Activated CD4-positive, alpha-beta T cell treated with anti-CD3 and anti-CD28 coated beads for 36 hours (primary cell): ENCODE measurements around the gene FERMT3. TPM values are rescaled to one million over a fixed set of nuclear protein-coding genes. Genes with fewer than 3 reads are reported as not detected.

Experiments
- ATAC-seq: fragments of 200-7000 bp; cut with Tn5 transposase; one replicate; pipeline ENCODE4 v1.10.0; 2021; ENCODE audit warnings: mild to moderate bottlenecking, moderate library complexity
- CTCF ChIA-PET: fragments of 350-600 bp; sonication (Branson Sonifier 250); formaldehyde crosslinking; loops from one replicate; lab custom pipeline; 2021; ENCODE audit warnings: antibody characterized with exemption; lab: Charles Lee
- POLR2A ChIA-PET: fragments of 350-600 bp; sonication (Branson Sonifier 250); formaldehyde crosslinking; loops from one replicate; lab custom pipeline; 2021; ENCODE audit warnings: antibody characterized with exemption, inconsistent platforms; lab: Charles Lee
- DNase-seq: peaks from one replicate; pipeline ENCODE4 v3.0.0-alpha.2; 2020
- H3K27ac Mint-ChIP-seq: one replicate; pipeline ENCODE4 v1.8.0; 2021; ENCODE audit warnings: mixed read lengths
- H3K27me3 Mint-ChIP-seq: one replicate; pipeline ENCODE4 v1.8.0; 2021; ENCODE audit warnings: mixed read lengths
- H3K36me3 Mint-ChIP-seq: one replicate; pipeline ENCODE4 v1.8.0; 2021; ENCODE audit warnings: low read depth, mixed read lengths
- H3K4me1 Mint-ChIP-seq: one replicate; pipeline ENCODE4 v1.8.0; 2021; ENCODE audit warnings: mixed read lengths
- H3K4me3 Mint-ChIP-seq: one replicate; pipeline ENCODE4 v1.8.0; 2021; ENCODE audit warnings: mild to moderate bottlenecking, moderate library complexity, mixed read lengths
- H3K9me3 Mint-ChIP-seq: one replicate; pipeline ENCODE4 v1.8.0; 2021; ENCODE audit warnings: low read depth, mixed read lengths
- intact Hi-C, 2 experiments: fragments of 100-400 bp; cut with DNase I in 1 of 2; cut with micrococcal nuclease in 1 of 2; formaldehyde crosslinking; loops; one replicate each; pipeline versions ENCODE4 v1.14.2 to v1.15.1; 2022 to 2024; cut with DNase I, micrococcal nuclease
- total RNA-seq, 2 experiments: library from RNA; stranded (reverse); gene quantifications; one replicate each; pipeline ENCODE4 v1.2.3, GENCODE V29; 2021

The FERMT3 gene
- total RNA-seq, 2 experiments from 2014 or later, result 182 to 184 TPM

DNA sequence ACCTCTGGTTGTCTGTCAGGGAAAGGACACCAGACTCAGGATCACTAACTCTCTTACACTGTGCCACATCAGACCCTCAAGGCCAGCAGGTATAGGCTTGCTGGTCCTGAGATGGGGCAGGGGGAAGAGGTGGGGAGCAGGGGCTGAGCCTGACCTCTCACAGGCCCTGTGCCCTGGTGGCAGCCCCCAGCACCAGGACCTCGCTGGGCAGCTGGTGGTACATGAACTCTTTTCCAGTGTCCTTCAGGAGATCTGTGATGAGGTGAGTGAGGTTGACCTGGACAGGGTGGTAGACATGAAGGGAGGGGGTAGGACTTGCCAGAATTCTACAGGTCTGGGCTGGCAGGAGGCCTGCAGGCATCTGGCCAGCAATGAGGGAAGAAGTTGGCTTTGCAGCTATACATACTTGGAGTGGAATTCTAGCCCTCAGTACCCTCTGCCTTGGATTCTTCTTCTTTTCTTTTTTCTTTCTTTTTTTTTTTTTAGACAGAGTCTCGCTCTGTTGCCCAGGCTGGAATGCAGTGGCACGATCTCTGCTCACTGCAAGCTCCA is 21.0 kb downstream of the FERMT3 start:
- H3K27ac Mint-ChIP-seq, result peak overlapping the region; percentile 82
- CTCF ChIA-PET, result interaction anchor here (0.9 to 2.5 kb wide), 2 partner anchors 22 to 74 kb away, joined by 6 to 30 read pairs; partner anchors contain the start of gene FERMT3
- intact Hi-C loops, result loop anchor here (2.0 kb wide), 3 partner anchors 13 to 61 kb away; partner anchors contain the start of genes FKBP2 (in 1 of the 2), MACROD1 (in 1 of the 2) and STIP1 (in 1 of the 2)

DNA sequence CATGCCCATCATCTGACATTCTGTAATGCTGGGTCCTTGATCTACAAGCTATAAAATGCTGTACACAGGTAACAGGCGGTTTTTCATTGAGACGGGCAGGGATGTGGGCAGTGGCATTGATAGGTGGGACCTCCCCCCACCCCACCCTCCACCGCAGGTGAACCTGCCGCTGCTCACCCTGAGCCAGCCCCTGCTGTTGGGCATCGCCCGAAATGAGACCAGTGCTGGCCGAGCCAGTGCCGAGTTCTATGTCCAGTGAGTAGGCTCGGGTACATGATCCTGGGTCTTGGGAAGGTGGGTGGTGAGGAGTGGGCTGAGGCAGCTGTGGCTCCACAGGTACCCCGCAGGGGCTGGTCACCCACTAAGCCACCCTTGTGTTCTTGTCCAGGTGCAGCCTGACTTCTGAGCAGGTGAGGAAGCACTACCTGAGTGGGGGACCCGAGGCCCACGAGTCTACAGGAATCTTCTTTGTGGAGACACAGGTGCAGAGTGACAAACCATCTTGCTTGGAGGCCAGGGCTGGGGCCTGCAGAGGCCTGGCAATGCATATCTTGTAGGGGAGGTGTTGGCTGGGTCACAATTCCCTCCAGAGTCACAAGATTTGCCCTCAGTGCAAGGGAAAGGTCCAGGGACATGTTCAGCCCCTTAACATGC is 22.7 kb downstream of the FERMT3 start:
- no peaks in the 10 kb centered on the region for H3K27me3 Mint-ChIP-seq

More for the DNA sequence above, 21.0 kb downstream of the FERMT3 start:
- Mint-ChIP-seq H3K4me1 (peaks cover 37% of the 10 kb centered on the region), H3K27me3 (no peaks in the 10 kb centered on the region), H3K4me3 (peak overlapping the region; percentile 87), H3K9me3 (no peaks in the 10 kb centered on the region), H3K36me3 (peaks cover 10% of the 10 kb centered on the region)
- ATAC-seq, result no peak
- POLR2A ChIA-PET, result interaction anchor here (1.1 kb wide), 2 partner anchors 42 to 76 kb away, joined by 3 read pairs; no protein-coding TSS in a partner anchor
- no peak for DNase-seq

DNA sequence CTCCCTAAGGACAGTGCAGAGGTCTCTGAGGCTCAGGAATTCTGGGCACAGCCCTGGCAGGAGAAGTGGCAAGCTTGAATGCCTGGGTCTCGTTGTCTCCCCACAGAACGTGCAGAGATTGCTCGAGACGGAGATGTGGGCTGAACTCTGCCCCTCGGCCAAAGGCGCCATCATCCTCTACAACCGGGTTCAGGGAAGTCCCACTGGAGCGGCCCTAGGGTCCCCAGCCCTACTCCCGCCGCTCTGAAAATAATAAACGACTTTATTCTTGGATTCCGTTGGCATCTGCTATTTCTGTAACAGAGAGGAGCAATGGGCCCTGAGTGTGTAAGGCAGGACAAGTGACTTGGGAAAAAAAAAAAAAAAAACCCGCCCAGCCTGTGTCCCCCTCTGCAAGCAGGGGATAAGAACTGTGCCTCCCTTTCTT is 23.2 kb downstream of the FERMT3 start:
- ChIA-PET CTCF (interaction anchor here (0.7 kb wide), 1 partner anchor 853 kb away, joined by 3 read pairs; no protein-coding TSS in a partner anchor), POLR2A (interaction anchor here (1.1 kb wide), 1 partner anchor 75 kb away, joined by 3 read pairs; no protein-coding TSS in a partner anchor)
- Mint-ChIP-seq H3K4me1 (peaks cover 35% of the 10 kb centered on the region), H3K27ac (peak overlapping the region; percentile 60), H3K9me3 (no peaks in the 10 kb centered on the region), H3K36me3 (peaks cover 4% of the 10 kb centered on the region), H3K4me3 (peak overlapping the region; percentile 76), H3K27me3 (no peaks in the 10 kb centered on the region)
- ATAC-seq (no peak), DNase-seq (no peak)
- intact Hi-C loops, result loop anchor here (1.0 to 5.0 kb wide), 7 partner anchors 12 to 242 kb away; partner anchors contain the start of genes FKBP2 (in 2 of the 2), ESRRA (in 1 of the 2), GPR137 (in 1 of the 2) and OTUB1 (in 1 of the 2)

More for the DNA sequence above, 22.7 kb downstream of the FERMT3 start:
- ATAC-seq (no peak), DNase-seq (no peak)
- ChIA-PET POLR2A (no interaction called here), CTCF (interaction anchor here (0.7 to 1.2 kb wide), 2 partner anchors 23 to 853 kb away, joined by 3 read pairs; no protein-coding TSS in a partner anchor)
- Mint-ChIP-seq H3K4me1 (peaks cover 35% of the 10 kb centered on the region), H3K9me3 (no peaks in the 10 kb centered on the region), H3K36me3 (peaks cover 5% of the 10 kb centered on the region), H3K4me3 (peak overlapping the region; percentile 76), H3K27ac (peak overlapping the region; percentile 60)
- intact Hi-C loops, result no loop called here

GRCh38 chr11:64230171-64230984 is 23.9 kb downstream of the FERMT3 start, which contains the start of gene DNAJC4:
TSS of gene DNAJC4 (plus strand) at chr11:64230548. CDS start at chr11:64230855, 307 bp downstream.
- H3K36me3 Mint-ChIP-seq, result peaks cover 5% of the 10 kb centered on the region
- H3K4me3 Mint-ChIP-seq, result peak within 1 kb of the TSS; percentile 76
- no peaks in the 10 kb centered on the region for H3K27me3 Mint-ChIP-seq
- intact Hi-C loops, result loop anchor here (1.0 to 5.0 kb wide), 7 partner anchors 11 to 243 kb away; partner anchors contain the start of genes FKBP2 (in 2 of the 2), ESRRA (in 1 of the 2), GPR137 (in 1 of the 2) and OTUB1 (in 1 of the 2)
- POLR2A ChIA-PET, result interaction anchor here (1.1 kb wide), 1 partner anchor 74 kb away, joined by 3 read pairs; no protein-coding TSS in a partner anchor
- peaks cover 35% of the 10 kb centered on the region for H3K4me1 Mint-ChIP-seq
- ATAC-seq (peak; percentile 61), DNase-seq (peak; percentile 94)
- H3K27ac Mint-ChIP-seq, result peak within 1 kb of the TSS; percentile 74
- CTCF ChIA-PET, result interaction anchor here (0.7 to 2.0 kb wide), 2 partner anchors 11 to 852 kb away, joined by 3 to 5 read pairs; partner anchors contain the start of gene FKBP2
- no peaks in the 10 kb centered on the region for H3K9me3 Mint-ChIP-seq

DNA sequence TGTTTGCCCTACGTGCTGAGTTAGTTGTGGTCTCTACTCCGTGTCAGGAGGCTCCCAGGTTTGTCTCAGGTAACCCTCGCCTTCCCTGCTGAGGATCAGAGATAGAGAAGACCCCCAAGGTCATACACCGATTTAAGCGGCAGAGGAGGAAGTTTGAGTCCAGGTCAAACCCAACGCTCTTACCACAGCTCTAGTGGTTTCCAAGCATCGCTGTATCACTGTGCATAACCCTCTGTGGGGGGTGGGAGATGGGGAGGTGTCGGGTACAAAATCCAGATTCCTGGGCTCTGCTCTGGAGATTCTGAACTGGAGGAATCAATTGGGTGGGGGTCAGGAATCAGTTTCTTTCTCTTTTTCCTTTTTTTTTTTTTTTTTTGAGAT is 24.5 kb downstream of the FERMT3 start:
- DNase-seq, result no peak
- CTCF ChIA-PET, result interaction anchor here (0.7 to 2.0 kb wide), 2 partner anchors 10 to 70 kb away, joined by 3 to 5 read pairs; partner anchors contain the start of gene FKBP2
- POLR2A ChIA-PET, result interaction anchor here (1.1 kb wide), 1 partner anchor 73 kb away, joined by 3 read pairs; no protein-coding TSS in a partner anchor
- Mint-ChIP-seq H3K27ac (peak overlapping the region; percentile 74), H3K36me3 (peaks cover 7% of the 10 kb centered on the region), H3K9me3 (no peaks in the 10 kb centered on the region), H3K27me3 (no peaks in the 10 kb centered on the region), H3K4me3 (peak overlapping the region; percentile 76), H3K4me1 (peaks cover 38% of the 10 kb centered on the region)
- intact Hi-C loops, result loop anchor here (1.0 to 5.0 kb wide), 7 partner anchors 10 to 244 kb away; partner anchors contain the start of genes FKBP2 (in 2 of the 2), ESRRA (in 1 of the 2), GPR137 (in 1 of the 2) and OTUB1 (in 1 of the 2)
- no peak for ATAC-seq

DNA sequence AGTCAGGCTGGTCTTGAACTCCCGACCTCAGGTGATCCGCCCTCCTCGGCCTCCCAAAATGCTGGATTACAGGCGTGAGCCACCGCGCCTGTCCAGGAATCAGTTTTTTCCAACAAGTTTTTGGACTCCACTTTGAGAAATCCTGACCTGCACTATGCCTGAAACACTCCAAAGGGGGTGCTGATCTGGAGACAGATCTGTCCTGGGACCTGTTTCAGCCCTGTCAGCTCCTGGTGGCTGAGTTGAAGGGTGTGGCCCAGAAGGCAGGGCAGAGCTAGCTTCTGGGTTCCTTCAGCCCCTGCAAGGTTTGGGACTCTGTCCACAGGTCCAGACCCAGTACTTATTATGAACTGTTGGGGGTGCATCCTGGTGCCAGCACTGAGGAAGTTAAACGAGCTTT is 25.0 kb downstream of the FERMT3 start:
- intact Hi-C loops, result loop anchor here in 1 of 2 experiments (5.0 kb wide), 1 partner anchor 244 kb away; the partner anchor contains the start of gene OTUB1
- H3K27ac Mint-ChIP-seq, result no peak overlapping the region
- peaks cover 7% of the 10 kb centered on the region for H3K36me3 Mint-ChIP-seq
- H3K4me1 Mint-ChIP-seq, result peaks cover 38% of the 10 kb centered on the region
- peak overlapping the region; percentile 76 for H3K4me3 Mint-ChIP-seq
- DNase-seq (no peak), ATAC-seq (no peak)
- H3K9me3 Mint-ChIP-seq, result no peaks in the 10 kb centered on the region
- no peaks in the 10 kb centered on the region for H3K27me3 Mint-ChIP-seq
- CTCF ChIA-PET, result interaction anchor here (0.7 to 2.0 kb wide), 3 partner anchors 10 to 69 kb away, joined by 3 to 6 read pairs (median 5); partner anchors contain the start of gene FKBP2
- POLR2A ChIA-PET, result interaction anchor here (0.8 kb wide), 1 partner anchor 30 kb away, joined by 3 read pairs; no protein-coding TSS in a partner anchor

GRCh38 chr11:64232182-64232966 is 25.9 kb downstream of the FERMT3 start:
- no peaks in the 10 kb centered on the region for H3K9me3 Mint-ChIP-seq
- H3K4me1 Mint-ChIP-seq, result peaks cover 35% of the 10 kb centered on the region
- intact Hi-C loops, result loop anchor here in 1 of 2 experiments (5.0 kb wide), 1 partner anchor 245 kb away; the partner anchor contains the start of gene OTUB1
- peak overlapping the region; percentile 6 for H3K27ac Mint-ChIP-seq
- DNase-seq (no peak), ATAC-seq (no peak)
- peak overlapping the region; percentile 76 for H3K4me3 Mint-ChIP-seq
- H3K36me3 Mint-ChIP-seq, result peaks cover 12% of the 10 kb centered on the region
- POLR2A ChIA-PET, result interaction anchor here (0.8 kb wide), 1 partner anchor 29 kb away, joined by 3 read pairs; no protein-coding TSS in a partner anchor
- CTCF ChIA-PET, result interaction anchor here (1.1 to 2.0 kb wide), 3 partner anchors 9 to 28 kb away, joined by 3 to 6 read pairs (median 5); partner anchors contain the start of gene FKBP2
- no peaks in the 10 kb centered on the region for H3K27me3 Mint-ChIP-seq

DNA sequence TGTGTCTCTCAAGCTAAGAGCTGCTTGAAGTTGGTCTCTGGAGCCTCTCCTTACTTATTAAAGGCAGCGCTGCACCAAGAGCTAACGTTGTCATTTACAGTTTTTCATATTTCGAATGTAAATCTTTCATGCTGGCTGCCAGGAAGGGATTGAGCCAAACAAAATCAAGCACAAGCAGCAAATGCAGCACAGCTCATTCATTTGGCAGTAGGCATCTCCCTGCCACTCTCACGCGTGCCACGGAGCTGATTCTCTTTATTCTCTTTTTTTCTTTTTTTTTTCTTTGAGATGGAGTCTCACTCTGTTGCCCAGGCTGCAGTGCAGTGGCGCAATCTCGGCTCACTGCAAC is 26.4 kb downstream of the FERMT3 start:
- H3K27me3 Mint-ChIP-seq, result no peaks in the 10 kb centered on the region
- peaks cover 18% of the 10 kb centered on the region for H3K36me3 Mint-ChIP-seq
- POLR2A ChIA-PET, result no interaction called here
- DNase-seq (no peak), ATAC-seq (no peak)
- intact Hi-C loops, result loop anchor here in 1 of 2 experiments (5.0 kb wide), 1 partner anchor 246 kb away; the partner anchor contains the start of gene OTUB1
- no peak overlapping the region for H3K27ac Mint-ChIP-seq
- H3K4me3 Mint-ChIP-seq, result peak overlapping the region; percentile 57
- H3K9me3 Mint-ChIP-seq, result no peaks in the 10 kb centered on the region
- H3K4me1 Mint-ChIP-seq, result peaks cover 30% of the 10 kb centered on the region
- CTCF ChIA-PET, result interaction anchor here (1.1 to 1.9 kb wide), 2 partner anchors 9 to 28 kb away, joined by 3 to 6 read pairs; no protein-coding TSS in a partner anchor

DNA sequence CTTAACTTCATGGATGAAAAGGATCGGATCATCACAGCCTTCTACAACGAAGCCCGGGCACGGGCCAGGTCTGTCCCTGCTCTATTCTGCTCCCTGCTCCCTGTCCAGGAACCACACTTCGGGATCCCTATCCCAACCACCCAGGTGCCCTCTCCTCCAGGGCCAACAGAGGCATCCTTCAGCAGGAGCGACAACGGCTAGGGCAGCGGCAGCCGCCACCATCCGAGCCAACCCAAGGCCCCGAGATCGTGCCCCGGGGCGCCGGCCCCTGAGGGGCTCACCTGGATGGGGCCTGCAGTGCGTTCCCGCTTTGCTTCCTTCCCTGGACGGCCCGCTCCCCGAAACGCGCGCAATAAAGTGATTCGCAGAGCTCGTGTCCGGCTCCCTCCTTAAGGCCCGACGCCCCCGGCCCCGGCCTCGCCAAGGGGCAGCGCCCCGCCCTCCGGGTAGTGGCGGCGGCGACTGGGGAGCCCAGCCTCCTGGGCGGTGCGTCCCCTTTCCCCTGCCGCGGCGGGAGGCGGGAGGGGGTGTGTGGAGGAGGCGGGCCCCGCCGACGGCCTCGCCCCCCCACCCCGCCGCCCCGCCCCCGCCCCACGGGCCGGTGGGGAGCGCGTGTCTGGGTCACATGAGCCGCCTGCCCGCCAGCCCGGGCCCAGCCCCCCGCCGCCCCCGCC is 27.5 kb downstream of the FERMT3 start, which contains the start of gene VEGFB:
VEGFB (plus strand) TSS at position 672 of the 674 bp plus-strand sequence. CDS start 250 bp downstream, outside the sequence.
- Mint-ChIP-seq H3K27ac (peak within 1 kb of the TSS; percentile 81), H3K4me1 (peaks cover 22% of the 10 kb centered on the region), H3K27me3 (no peaks in the 10 kb centered on the region), H3K9me3 (no peaks in the 10 kb centered on the region), H3K36me3 (peaks cover 26% of the 10 kb centered on the region), H3K4me3 (peak within 1 kb of the TSS; percentile 84)
- intact Hi-C loops, result loop anchor here in 1 of 2 experiments (5.0 kb wide), 1 partner anchor 247 kb away; the partner anchor contains the start of gene OTUB1
- DNase-seq, result peak; percentile 81
- ChIA-PET CTCF (no interaction called here), POLR2A (no interaction called here)
- peak; percentile 49 for ATAC-seq
